GM12878 (cell line): ENCODE measurements around the gene SRP72. TPM values are rescaled to one million over a fixed set of nuclear protein-coding genes. Genes with fewer than 3 reads are reported as not detected.

Experiments
- ATAC-seq: fragments of 200-7000 bp; cut with Tn5 transposase; 3 replicates; pipeline ENCODE4 v1.9.1; 2020; ENCODE audit warnings: mild to moderate bottlenecking, moderate library complexity
- BruUV-seq: library from RNA; stranded (reverse); fragments of 400-500 nt; replicated peaks from 2 replicates; lab custom pipeline; 2021; lab: Mats Ljungman, UMichigan
- CTCF ChIA-PET: fragments of 300-600 bp; sonication (Branson Sonifier 250); formaldehyde crosslinking; extraction: SDS; loops from one replicate; lab custom pipeline; 2021; ENCODE audit warnings: inconsistent platforms; lab: Yijun Ruan, JAX
- POLR2A ChIA-PET: fragments of 350-600 bp; formaldehyde crosslinking; extraction: SDS; loops from one replicate; lab custom pipeline; 2021; ENCODE audit warnings: inconsistent platforms; lab: Charles Lee
- RAD21 ChIA-PET: fragments of 300-600 bp; sonication (Branson Sonifier 250); formaldehyde crosslinking; loops from one replicate; lab custom pipeline; 2023; ENCODE audit warnings: antibody characterized with exemption; ENCODE audit not compliant: unreplicated experiment; lab: Charles Lee
- SMC1A ChIA-PET: fragments of 300-600 bp; sonication (Branson Sonifier 250); formaldehyde crosslinking; loops from one replicate; lab custom pipeline; 2023; ENCODE audit not compliant: unreplicated experiment, uncharacterized antibody; lab: Charles Lee
- DNase-seq: peaks from one replicate; pipeline ENCODE4 v3.0.0-alpha.2; 2011; ENCODE audit warnings: low read depth, low spot score
- FAIRE-seq: peaks from 3 replicates; lab custom pipeline; 2011; peaks lifted over from hg19 to GRCh38; lab: Jason Lieb, UNC
- H2AFZ ChIP-seq: 2 replicates; pipeline ENCODE4 v1.6.0; 2011; ENCODE audit warnings: low read depth, low read length, control low read depth; ENCODE audit not compliant: control insufficient read depth
- H3K27ac ChIP-seq: 2 replicates; pipeline ENCODE4 v1.5.1; 2011; ENCODE audit warnings: control low read depth; ENCODE audit not compliant: control insufficient read depth, insufficient read depth
- H3K27me3 ChIP-seq, 2 experiments: replicated peaks in 1 of 2; 2 replicates each; pipeline versions ENCODE4 v1.6.0 to v1.6.1; 2011; ENCODE audit warnings: low read length in 1 of 2; ENCODE audit not compliant: control insufficient read depth in 2 of 2, insufficient read depth in 2 of 2
- H3K36me3 ChIP-seq, 2 experiments: 2 replicates each; pipeline ENCODE4 v1.5.1; 2011; ENCODE audit warnings: low read length in 1 of 2; ENCODE audit not compliant: control insufficient read depth in 2 of 2, insufficient read depth in 2 of 2
- H3K4me1 ChIP-seq: 2 replicates; pipeline ENCODE4 v1.6.1; 2011; ENCODE audit warnings: mild to moderate bottlenecking, low read length, moderate library complexity, mixed read lengths; ENCODE audit not compliant: control insufficient read depth, insufficient read depth
- H3K4me2 ChIP-seq: 2 replicates; pipeline ENCODE4 v1.6.0; 2011; ENCODE audit warnings: control low read depth; ENCODE audit not compliant: control insufficient read depth, insufficient read depth
- H3K4me3 ChIP-seq: fragments of 200-600 bp; sonication (generic); 2 replicates; pipeline ENCODE4 v1.5.1; 2016
- H3K79me2 ChIP-seq: 2 replicates; pipeline ENCODE4 v1.6.0; 2011; ENCODE audit warnings: low read length; ENCODE audit not compliant: control insufficient read depth, insufficient read depth
- H3K9ac ChIP-seq: 2 replicates; pipeline ENCODE4 v1.8.0; 2011; ENCODE audit warnings: low read length, control low read depth, mixed read lengths; ENCODE audit not compliant: control insufficient read depth, insufficient read depth
- H3K9me3 ChIP-seq: replicated peaks from 3 replicates; pipeline ENCODE4 v1.5.1; 2011; ENCODE audit warnings: mild to moderate bottlenecking, low read length; ENCODE audit not compliant: control insufficient read depth, insufficient read depth
- H4K20me1 ChIP-seq: 2 replicates; pipeline ENCODE4 v1.6.0; 2011; ENCODE audit not compliant: control insufficient read depth, insufficient read depth
- EGR1 ChIP-seq, 2 experiments: IDR thresholded peaks; 1 replicate in 1 of 2; 2 replicates in 1 of 2; pipeline ENCODE4 v1.6.1; 2011 to 2012; ENCODE audit warnings: low read depth in 2 of 2, low read length in 2 of 2, borderline replicate concordance in 1 of 2, mild to moderate bottlenecking in 1 of 2, moderate library complexity in 1 of 2
- FOS ChIP-seq: IDR thresholded peaks from 3 replicates; pipeline ENCODE4 v1.6.1; 2011; ENCODE audit warnings: borderline replicate concordance; ENCODE audit not compliant: insufficient read length; ENCODE audit errors: extremely low read depth
- IKZF2 ChIP-seq, 2 experiments: fragments of 450-650 bp; IDR thresholded peaks; 2 replicates each; pipeline ENCODE4 v1.6.1; 2017; ENCODE audit warnings: mild to moderate bottlenecking in 2 of 2, moderate library complexity in 2 of 2
- KLF5 ChIP-seq: fragments of 450-650 bp; IDR thresholded peaks from 2 replicates; pipeline ENCODE4 v1.6.1; 2014; ENCODE audit warnings: mild to moderate bottlenecking; ENCODE audit not compliant: partially characterized antibody
- MYC ChIP-seq: IDR thresholded peaks from 2 replicates; pipeline ENCODE4 v1.6.1; 2011; ENCODE audit warnings: mild to moderate bottlenecking, low read length, moderate library complexity, inconsistent platforms; ENCODE audit not compliant: insufficient read depth, insufficient replicate concordance, insufficient read length, severe bottlenecking
- NBN ChIP-seq: fragments of 450-650 bp; IDR thresholded peaks from 2 replicates; pipeline ENCODE4 v1.6.1; 2016
- PAX5 ChIP-seq: IDR thresholded peaks from 2 replicates; pipeline ENCODE4 v1.6.1; 2011; ENCODE audit warnings: low read depth, low read length, borderline replicate concordance
- POLR2AphosphoS5 ChIP-seq: IDR thresholded peaks from 2 replicates; pipeline ENCODE4 v1.6.1; 2011; ENCODE audit warnings: mild to moderate bottlenecking, low read length, inconsistent platforms
- RELA ChIP-seq: fragments of 450-650 bp; IDR thresholded peaks from 2 replicates; pipeline ENCODE4 v1.8.0; 2014; ENCODE audit warnings: borderline replicate concordance; ENCODE audit not compliant: partially characterized antibody
- SREBF2 ChIP-seq: IDR thresholded peaks from 2 replicates; pipeline ENCODE4 v1.6.1; 2012; ENCODE audit warnings: mild to moderate bottlenecking, low read length
- STAT3 ChIP-seq: IDR thresholded peaks from 2 replicates; pipeline ENCODE4 v1.6.1; 2011; ENCODE audit warnings: low read depth, low read length, improper control_type of control experiment
- TBL1XR1 ChIP-seq: IDR thresholded peaks from 2 replicates; pipeline ENCODE4 v1.6.1; 2012; ENCODE audit warnings: low read depth, low read length, improper control_type of control experiment
- WGBS: methylation state at CpG from one replicate; pipeline ENCODE4 v1.1.6; 2016; ENCODE audit warnings: low lambda C conversion rate; ENCODE audit not compliant: insufficient replicate concordance, insufficient coverage; ENCODE audit errors: missing lambda C conversion rate; 5-methylcytosine and 5-hydroxymethylcytosine counted together
- in situ Hi-C: fragments of 300-500 bp; cut with MboI; formaldehyde crosslinking; loops from 9 replicates; pipeline ENCODE4 v1.14.3; 2018; ENCODE audit warnings: mixed read lengths
- intact Hi-C: fragments of 100-400 bp; cut with micrococcal nuclease; formaldehyde crosslinking; loops from one replicate; pipeline ENCODE4 v1.14.2; 2022; ENCODE audit not compliant: unreplicated experiment
- polyA plus RNA-seq, 11 experiments: library from polyadenylated mRNA; depleted of rRNA in 4 of 11; unstranded in 6 of 11; stranded (reverse) in 5 of 11; fragments of >200 nt; fragmentation: Nextera tagmentation in 4 of 11; fragmentation: Illumina TruSeq in 1 of 11; extraction: Ambion mirVana in 4 of 11; extraction: Trizol in 1 of 11; gene quantifications; 1 replicate in 1 of 11; 2 replicates in 10 of 11; pipeline versions ENCODE4 v1.2.1 to v1.2.3, GENCODE V29; 2011 to 2016; ENCODE audit warnings: inconsistent platforms in 2 of 11, missing spikeins in 2 of 11, low read depth in 1 of 11
- total RNA-seq, 4 experiments: library from RNA; depleted of rRNA in 3 of 4; stranded (reverse); fragments of >200 nt in 3 of 4; fragmentation: Illumina TruSeq in 1 of 4; extraction: Trizol in 1 of 4; gene quantifications; 2 replicates each; pipeline versions ENCODE4 v1.2.1 to v1.2.3, GENCODE V29; 2013 to 2021
- TF ChIP-seq, protein P1 (sequence below): IDR thresholded peaks from 2 replicates; pipeline ENCODE4 v1.6.1; 2012; ENCODE audit warnings: low read depth, low read length, improper control_type of control experiment
- TF ChIP-seq, protein P2 (sequence below): fragments of 450-650 bp; IDR thresholded peaks from 2 replicates; pipeline ENCODE4 v1.6.1; 2017; ENCODE audit warnings: mild to moderate bottlenecking, moderate library complexity

SRP72 gene
- total and polyA plus RNA-seq, 10 of the 15 experiments (the other 5 are each of a cell fraction or from before 2014, with no cell fraction given) = 61.6 to 186 (median 133) TPM

DNA sequence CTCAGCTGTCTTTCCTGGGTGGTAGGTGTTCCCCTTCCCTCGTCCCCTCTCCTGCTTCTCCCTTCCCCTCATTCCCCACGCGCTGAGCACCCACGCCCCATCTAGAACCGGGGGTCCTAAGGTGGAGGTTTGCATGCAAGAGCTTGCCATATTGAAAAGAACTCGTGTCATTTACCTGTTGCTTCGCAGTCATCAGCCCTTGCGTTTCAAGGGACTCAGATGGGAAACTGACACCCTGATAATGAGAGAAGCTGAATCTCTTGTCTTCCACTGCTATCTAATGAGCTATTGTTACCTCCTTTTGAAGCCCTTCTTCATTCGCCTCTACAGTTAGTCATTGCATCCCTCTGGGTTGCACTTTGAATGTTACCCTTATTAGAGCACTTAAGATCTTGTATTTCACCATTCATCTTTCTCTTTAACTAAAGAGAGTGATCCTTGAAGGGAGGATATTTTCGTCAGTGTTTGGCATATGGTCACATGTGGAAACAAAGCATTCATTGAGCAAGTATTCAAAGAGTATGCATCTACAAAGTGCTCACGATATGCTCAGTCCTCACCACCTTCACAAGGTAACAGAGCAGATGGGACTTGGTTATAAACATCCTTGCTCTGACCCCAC lies 63.8 kb downstream of the SRP72 start:
- no TSS peak for BruUV-seq
- WGBS = 22% methylated on average over 11 of the region's 11 CpGs

DNA sequence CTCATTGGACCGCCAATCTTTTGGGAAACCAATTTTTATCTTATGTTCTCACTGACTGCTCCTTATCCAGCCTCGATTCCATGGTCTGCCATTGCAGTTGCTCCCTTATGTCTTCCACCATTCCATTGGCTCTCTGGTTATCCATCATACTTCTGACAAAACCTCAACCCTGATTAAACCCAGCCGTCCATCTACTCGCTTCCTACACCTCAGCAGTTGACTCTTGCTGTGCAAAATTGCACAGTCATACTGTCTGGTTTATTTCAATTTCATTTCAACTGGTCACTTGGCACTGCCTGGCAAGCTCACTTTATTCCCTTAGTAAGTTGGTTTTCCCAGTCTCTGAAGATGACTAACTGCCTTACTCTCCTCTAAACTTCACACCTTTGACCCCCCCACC lies 64.4 kb downstream of the SRP72 start:
- TF ChIP-seq, protein P1, sequence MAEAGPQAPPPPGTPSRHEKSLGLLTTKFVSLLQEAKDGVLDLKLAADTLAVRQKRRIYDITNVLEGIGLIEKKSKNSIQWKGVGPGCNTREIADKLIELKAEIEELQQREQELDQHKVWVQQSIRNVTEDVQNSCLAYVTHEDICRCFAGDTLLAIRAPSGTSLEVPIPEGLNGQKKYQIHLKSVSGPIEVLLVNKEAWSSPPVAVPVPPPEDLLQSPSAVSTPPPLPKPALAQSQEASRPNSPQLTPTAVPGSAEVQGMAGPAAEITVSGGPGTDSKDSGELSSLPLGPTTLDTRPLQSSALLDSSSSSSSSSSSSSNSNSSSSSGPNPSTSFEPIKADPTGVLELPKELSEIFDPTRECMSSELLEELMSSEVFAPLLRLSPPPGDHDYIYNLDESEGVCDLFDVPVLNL = no peak
- TF ChIP-seq, protein P2, sequence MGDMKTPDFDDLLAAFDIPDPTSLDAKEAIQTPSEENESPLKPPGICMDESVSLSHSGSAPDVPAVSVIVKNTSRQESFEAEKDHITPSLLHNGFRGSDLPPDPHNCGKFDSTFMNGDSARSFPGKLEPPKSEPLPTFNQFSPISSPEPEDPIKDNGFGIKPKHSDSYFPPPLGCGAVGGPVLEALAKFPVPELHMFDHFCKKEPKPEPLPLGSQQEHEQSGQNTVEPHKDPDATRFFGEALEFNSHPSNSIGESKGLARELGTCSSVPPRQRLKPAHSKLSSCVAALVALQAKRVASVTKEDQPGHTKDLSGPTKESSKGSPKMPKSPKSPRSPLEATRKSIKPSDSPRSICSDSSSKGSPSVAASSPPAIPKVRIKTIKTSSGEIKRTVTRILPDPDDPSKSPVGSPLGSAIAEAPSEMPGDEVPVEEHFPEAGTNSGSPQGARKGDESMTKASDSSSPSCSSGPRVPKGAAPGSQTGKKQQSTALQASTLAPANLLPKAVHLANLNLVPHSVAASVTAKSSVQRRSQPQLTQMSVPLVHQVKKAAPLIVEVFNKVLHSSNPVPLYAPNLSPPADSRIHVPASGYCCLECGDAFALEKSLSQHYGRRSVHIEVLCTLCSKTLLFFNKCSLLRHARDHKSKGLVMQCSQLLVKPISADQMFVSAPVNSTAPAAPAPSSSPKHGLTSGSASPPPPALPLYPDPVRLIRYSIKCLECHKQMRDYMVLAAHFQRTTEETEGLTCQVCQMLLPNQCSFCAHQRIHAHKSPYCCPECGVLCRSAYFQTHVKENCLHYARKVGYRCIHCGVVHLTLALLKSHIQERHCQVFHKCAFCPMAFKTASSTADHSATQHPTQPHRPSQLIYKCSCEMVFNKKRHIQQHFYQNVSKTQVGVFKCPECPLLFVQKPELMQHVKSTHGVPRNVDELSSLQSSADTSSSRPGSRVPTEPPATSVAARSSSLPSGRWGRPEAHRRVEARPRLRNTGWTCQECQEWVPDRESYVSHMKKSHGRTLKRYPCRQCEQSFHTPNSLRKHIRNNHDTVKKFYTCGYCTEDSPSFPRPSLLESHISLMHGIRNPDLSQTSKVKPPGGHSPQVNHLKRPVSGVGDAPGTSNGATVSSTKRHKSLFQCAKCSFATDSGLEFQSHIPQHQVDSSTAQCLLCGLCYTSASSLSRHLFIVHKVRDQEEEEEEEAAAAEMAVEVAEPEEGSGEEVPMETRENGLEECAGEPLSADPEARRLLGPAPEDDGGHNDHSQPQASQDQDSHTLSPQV = no peak
- TF ChIP-seq IKZF2 (IDR thresholded peaks at IDR 0.05) (no peak), PAX5 (no peak), EGR1 (IDR thresholded peaks at IDR 0.05; ENCODE audit: borderline replicate concordance in 1 of 2, low read depth in 2 of 2, low read length in 2 of 2) (no peak), NBN (no peak)
- FAIRE-seq (no peak), DNase-seq (no peak), ATAC-seq (no peak)
- no peak overlapping the region for H3K27ac ChIP-seq
- intact Hi-C loops (no loop called here), in situ Hi-C loops (no loop called here)
- no peaks in the 10 kb centered on the region for H3K36me3 ChIP-seq
- POLR2A ChIA-PET = no interaction called here
- H3K79me2 ChIP-seq = no peaks in the 10 kb centered on the region
- H2AFZ ChIP-seq = no peak overlapping the region
- no peak overlapping the region for H3K4me2 ChIP-seq
- 71% methylated on average over 4 of the region's 4 CpGs for WGBS
- RAD21 ChIA-PET = no interaction called here
- no TSS peak for BruUV-seq
- no peak overlapping the region for H3K4me3 ChIP-seq
- CTCF ChIA-PET = no interaction called here
- H3K9me3 ChIP-seq = no peaks in the 10 kb centered on the region; the same call in 2 of the 3 replicates
- no peak overlapping the region for H3K9ac ChIP-seq
- H4K20me1 ChIP-seq = no peaks in the 10 kb centered on the region
- peaks cover 1 to 14% of the 10 kb centered on the region in 2 experiments for H3K27me3 ChIP-seq
- SMC1A ChIA-PET = no interaction called here
- H3K4me1 ChIP-seq = no peaks in the 10 kb centered on the region

More for the DNA sequence above, 63.8 kb downstream of the SRP72 start:
- Histone ChIP-seq H4K20me1 (no peaks in the 10 kb centered on the region), H3K27ac (no peak overlapping the region), H3K4me3 (0 out of 2 replicates have a peak overlapping the region, but pooled peaks have one; percentile 67), H3K9me3 (no peaks in the 10 kb centered on the region; the same call in 2 of the 3 replicates), H3K79me2 (no peaks in the 10 kb centered on the region), H3K9ac (no peak overlapping the region), H3K4me1 (no peaks in the 10 kb centered on the region), H3K4me2 (peak overlapping the region; percentile 94; the same call in 1 of the 2 replicates), H2AFZ (no peak overlapping the region; the same call in 1 of the 2 replicates), H3K36me3 (no peaks in the 10 kb centered on the region), H3K27me3 (peaks cover 2 to 14% of the 10 kb centered on the region in 2 experiments)
- in situ Hi-C loops (no loop called here), intact Hi-C loops (no loop called here)
- DNase-seq (no peak), ATAC-seq (no peak), FAIRE-seq (no peak)
- ChIA-PET POLR2A (no interaction called here), RAD21 (no interaction called here), CTCF (no interaction called here), SMC1A (no interaction called here)
- TF ChIP-seq POLR2AphosphoS5 (no peak), FOS (no peak), MYC (no peak), STAT3 (no peak), KLF5 (no peak), RELA (no peak), SREBF2 (no peak), TBL1XR1 (no peak)
- TF ChIP-seq, protein P1 = no peak
